HG03025 (cell line): ENCODE results near the gene NUP210.
"Not testable (repeated sequence)": the region's sequence is repeated elsewhere in the genome, so short reads cannot be mapped to it uniquely, and the experiment has no call there.

Experiments used
- ATAC-seq: cut with Tn5 transposase; IDR thresholded peaks from one replicate; pipeline ENCODE4 v1.9.1; 2021; ENCODE audit warnings: mild to moderate bottlenecking, moderate library complexity; ENCODE audit not compliant: unreplicated experiment, low FRiP score

Gene NUP210

GRCh38 chr3:13430411-13430875 lies 10.3 kb upstream of the NUP210 start:
- ATAC-seq: not testable (repeated sequence)

GRCh38 chr3:13429631-13430291 lies 9.6 kb upstream of the NUP210 start:
- no peak for ATAC-seq

GRCh38 chr3:13428678-13429077 lies 8.6 kb upstream of the NUP210 start:
- ATAC-seq: not testable (repeated sequence)

- no peak for ATAC-seq
Observed at GRCh38 chr3:13427662-13428603, 7.8 kb upstream of the NUP210 start.

GRCh38 chr3:13426591-13426990 lies 6.5 kb upstream of the NUP210 start:
- no peak for ATAC-seq

GRCh38 chr3:13425689-13426088 lies 5.6 kb upstream of the NUP210 start:
- ATAC-seq: no peak

GRCh38 chr3:13424865-13425617 lies 4.9 kb upstream of the NUP210 start:
- no peak for ATAC-seq

GRCh38 chr3:13424141-13424844 lies 4.2 kb upstream of the NUP210 start:
- ATAC-seq: no peak

GRCh38 chr3:13420831-13421765 lies 976 bp upstream of the NUP210 start:
- no peak for ATAC-seq

GRCh38 chr3:13419505-13420044 lies 547 bp downstream of the NUP210 start:
- ATAC-seq: peak; percentile 42

GRCh38 chr3:13417166-13417947 lies 2.8 kb downstream of the NUP210 start:
- ATAC-seq: no peak

GRCh38 chr3:13415997-13416793 lies 3.9 kb downstream of the NUP210 start:
- ATAC-seq: no peak

GRCh38 chr3:13415236-13415986 lies 4.7 kb downstream of the NUP210 start:
- no peak for ATAC-seq

GRCh38 chr3:13414040-13414729 lies 5.9 kb downstream of the NUP210 start:
- peak; percentile 91 for ATAC-seq

GRCh38 chr3:13411186-13411860 lies 8.8 kb downstream of the NUP210 start:
- no peak for ATAC-seq
